Fibroblast of pulmonary artery (primary cell): Measurements from ENCODE around the gene PLEKHB1.

Source experiments
- DNase-seq: peaks from one replicate; pipeline ENCODE4 v3.0.0-alpha.2; 2010; ENCODE audit warnings: low read depth
- H3K4me3 ChIP-seq: replicated peaks from 2 replicates; pipeline ENCODE4 v1.5.1; 2011; ENCODE audit warnings: low read depth, mild to moderate bottlenecking, control low read depth, low read length, moderate library complexity
- CTCF ChIP-seq: IDR thresholded peaks from 2 replicates; pipeline ENCODE4 v1.5.1; 2011; ENCODE audit warnings: mild to moderate bottlenecking, control low read depth, low read length, inconsistent platforms; ENCODE audit errors: missing control alignments

The PLEKHB1 gene

GRCh38 chr11:73622926-73623593 lies 23.3 kb upstream of the PLEKHB1 start:
- no peak overlapping the region for H3K4me3 ChIP-seq
- no peak for DNase-seq
- TF ChIP-seq CTCF, result no peak

DNA sequence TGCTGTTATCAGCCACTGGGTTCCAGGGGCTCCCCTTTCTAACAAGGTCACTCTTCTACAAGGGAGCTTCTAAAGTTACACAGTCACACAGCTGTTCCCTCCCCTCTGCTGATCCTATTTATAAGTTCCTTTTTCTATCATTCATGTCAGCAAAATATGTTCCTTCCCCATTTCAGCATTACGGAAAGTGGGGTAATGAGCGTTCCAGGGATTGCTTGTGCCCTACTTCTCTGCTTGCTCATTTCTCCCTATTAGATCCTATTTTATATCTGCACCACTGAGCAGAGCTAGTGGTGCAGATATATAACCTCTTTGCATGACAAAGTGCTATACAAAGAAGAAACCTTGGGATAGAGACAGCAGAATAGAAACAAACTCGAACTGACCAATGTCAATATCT lies 22.7 kb upstream of the PLEKHB1 start:
- no peak overlapping the region for H3K4me3 ChIP-seq
- no peak for TF ChIP-seq CTCF
- DNase-seq, result no peak

DNA sequence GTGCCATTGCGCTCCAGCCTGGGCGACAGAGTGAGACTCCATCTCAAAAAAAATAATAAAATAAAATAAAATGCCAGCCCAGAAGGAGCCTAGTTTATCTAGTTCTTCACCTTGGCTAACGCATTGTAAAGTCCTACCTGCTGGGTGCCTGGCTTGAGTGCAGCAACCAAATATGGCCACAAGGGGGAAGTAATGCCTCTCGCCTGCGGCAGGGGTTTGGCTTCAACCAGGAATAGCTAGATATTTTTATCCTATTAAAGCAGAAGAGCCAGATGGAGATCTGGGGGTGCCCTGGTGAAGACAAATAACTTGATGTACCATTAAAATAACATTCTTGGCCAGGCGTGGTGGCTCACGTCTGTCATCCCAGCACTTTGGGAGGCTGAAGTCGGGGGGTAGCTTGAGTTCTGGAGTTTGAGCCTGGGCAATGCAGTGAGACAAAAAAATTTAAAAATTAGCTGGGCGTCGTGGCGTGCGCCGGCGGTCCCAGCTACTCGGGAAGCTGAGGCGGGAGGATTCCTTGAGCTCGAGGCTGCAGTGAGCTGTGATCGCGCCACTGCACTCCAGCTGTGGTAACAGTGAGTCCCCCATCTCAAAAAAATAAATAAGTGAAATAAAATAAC lies 20.6 kb upstream of the PLEKHB1 start:
- peak; percentile 77 for DNase-seq
- TF ChIP-seq CTCF, result peak; percentile 97
- no peak overlapping the region for H3K4me3 ChIP-seq

GRCh38 chr11:73629907-73630306 lies 16.5 kb upstream of the PLEKHB1 start:
- DNase-seq, result no peak
- TF ChIP-seq CTCF, result no peak

GRCh38 chr11:73632996-73633395 lies 13.4 kb upstream of the PLEKHB1 start:
- no peak for DNase-seq
- H3K4me3 ChIP-seq, result no peak overlapping the region
- TF ChIP-seq CTCF, result no peak

More at GRCh38 chr11:73629907-73630306, 16.5 kb upstream of the PLEKHB1 start:
- H3K4me3 ChIP-seq, result no peak overlapping the region

DNA sequence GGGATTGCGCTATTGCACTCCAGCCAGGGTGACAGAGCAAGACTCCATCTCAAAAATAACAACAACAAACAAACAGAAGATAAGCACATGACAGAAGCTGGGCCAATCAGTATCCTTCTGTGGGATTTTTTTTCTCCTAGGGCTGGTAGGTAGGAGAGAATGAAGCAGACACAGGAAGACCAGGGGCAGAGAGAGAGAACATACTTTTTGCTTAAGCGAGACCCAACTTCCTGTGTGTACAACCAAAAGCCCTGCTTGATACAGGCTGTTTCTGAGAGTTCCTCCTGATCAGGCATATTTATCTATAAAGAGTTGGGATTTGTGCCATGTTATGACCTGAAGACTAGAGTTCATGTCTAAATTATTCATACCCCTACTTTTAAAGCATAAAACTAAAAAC lies 12.4 kb upstream of the PLEKHB1 start:
- DNase-seq, result no peak
- TF ChIP-seq CTCF, result no peak
- H3K4me3 ChIP-seq, result no peak overlapping the region

DNA sequence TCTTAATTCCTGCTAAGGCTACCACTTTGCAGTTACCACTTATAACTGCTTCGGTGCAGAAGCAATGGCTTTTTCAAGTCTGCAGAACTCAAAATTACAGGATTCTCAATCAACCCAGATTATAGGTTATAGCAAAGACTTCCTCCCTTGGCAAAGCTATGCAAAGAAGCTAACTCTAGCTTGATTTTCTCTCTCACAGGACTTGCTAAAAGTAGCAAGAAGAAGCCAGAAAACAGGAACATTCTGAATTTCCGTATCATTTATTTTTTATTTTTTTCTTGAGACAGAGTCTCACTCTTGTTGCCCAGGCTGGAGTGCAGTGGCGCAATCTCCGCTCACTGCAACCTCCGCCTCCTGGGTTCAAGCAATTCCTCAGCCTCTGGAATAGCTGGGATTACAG lies 10.7 kb upstream of the PLEKHB1 start:
- H3K4me3 ChIP-seq, result no peak overlapping the region
- TF ChIP-seq CTCF, result no peak
- DNase-seq, result no peak
